NCI-H1436 treated with DMSO at 0.1 percent for 48 hours (cell line): Measurements from ENCODE around the gene USP17L10.
"Not testable (repeated sequence)": the region's sequence is repeated elsewhere in the genome, so short reads cannot be mapped to it uniquely, and the experiment has no call there.

Source experiments
- DNase-seq: peaks from one replicate; lab custom pipeline; 2025; lab: John Stamatoyannopoulos, UW

USP17L10 gene, protein sequence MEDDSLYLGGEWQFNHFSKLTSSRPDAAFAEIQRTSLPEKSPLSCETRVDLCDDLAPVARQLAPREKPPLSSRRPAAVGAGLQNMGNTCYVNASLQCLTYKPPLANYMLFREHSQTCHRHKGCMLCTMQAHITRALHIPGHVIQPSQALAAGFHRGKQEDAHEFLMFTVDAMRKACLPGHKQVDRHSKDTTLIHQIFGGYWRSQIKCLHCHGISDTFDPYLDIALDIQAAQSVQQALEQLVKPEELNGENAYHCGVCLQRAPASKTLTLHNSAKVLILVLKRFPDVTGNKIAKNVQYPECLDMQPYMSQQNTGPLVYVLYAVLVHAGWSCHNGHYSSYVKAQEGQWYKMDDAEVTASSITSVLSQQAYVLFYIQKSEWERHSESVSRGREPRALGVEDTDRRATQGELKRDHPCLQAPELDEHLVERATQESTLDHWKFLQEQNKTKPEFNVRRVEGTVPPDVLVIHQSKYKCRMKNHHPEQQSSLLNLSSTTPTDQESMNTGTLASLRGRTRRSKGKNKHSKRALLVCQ

DNA sequence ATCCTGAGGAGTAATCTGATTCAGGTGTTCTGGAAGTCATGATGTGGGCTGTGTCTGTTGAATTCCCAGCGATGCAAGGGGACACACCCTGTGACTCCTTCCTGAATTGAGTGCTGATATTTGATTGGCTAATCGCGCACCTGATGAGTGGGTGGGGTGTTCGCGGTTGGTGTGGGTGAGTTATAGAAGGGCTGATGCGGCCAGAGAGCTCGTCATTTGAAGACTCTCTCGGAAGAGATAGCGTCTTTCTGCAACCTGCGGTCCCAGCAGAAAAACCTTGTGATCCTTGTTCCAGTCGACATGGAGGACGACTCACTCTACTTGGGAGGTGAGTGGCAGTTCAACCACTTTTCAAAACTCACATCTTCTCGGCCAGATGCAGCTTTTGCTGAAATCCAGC, at the start of gene USP17L10:
TSS of gene USP17L10 (plus strand) at position 301 of the 400 bp plus-strand sequence. CDS start at position 301, 0 bp downstream.
- not testable (repeated sequence) for DNase-seq

DNA sequence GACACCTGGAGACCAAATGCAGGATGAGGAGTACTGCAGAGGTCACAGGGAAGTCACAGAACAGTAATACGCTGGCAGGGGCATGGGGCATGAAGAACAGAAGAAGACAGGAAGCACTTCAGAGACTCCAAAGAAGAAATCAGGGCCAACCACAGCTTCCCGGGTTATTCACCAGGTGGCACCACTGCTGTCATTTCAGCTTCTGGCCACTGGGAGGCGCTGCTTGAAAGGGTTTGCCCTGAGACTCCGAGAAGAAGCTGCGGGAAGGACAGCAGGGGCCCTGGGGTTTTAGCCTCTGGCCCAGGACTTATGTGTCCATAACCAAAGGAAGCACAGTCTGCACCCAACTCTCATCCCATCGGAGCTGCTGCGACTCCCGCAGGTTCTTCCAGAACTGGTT, 44.5 kb upstream of the USP17L10 start:
- DNase-seq, result not testable (repeated sequence)

DNA sequence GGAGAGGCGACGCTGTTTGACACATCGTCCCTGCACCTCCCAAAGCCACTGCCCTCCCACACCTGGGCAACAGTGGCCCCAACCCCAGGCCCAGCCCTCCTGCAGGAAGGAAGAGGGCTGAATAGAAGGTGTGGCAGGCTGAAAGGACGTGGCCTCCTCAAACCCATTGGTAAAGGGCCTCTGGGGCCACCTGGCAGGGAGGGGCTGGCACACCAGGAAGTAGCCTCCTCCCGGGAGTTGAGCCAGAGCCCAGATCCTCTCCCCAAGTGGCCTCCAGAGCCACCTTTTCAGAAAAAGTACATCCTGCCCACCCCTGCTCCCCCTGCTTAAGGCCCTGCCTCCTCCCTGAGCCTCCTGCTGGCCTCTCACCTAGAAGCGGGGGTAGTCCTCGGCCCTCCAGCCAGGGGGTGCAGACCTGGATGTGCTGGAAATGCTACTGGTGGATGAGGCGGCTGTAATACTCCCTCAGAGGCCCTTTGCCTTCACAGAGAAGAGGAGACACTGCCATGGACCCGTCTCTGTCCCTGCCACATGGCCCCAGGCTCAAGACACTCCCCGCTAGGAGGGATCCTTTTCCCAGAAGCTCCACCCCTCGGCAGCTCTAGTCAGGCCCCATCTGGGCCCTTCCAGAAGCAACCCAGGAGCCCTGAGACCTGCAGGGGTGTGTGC, 40.5 kb upstream of the USP17L10 start, which contains the start of gene FAM90A26:
TSS of gene FAM90A26 (plus strand) at position 619 of the 669 bp plus-strand sequence. CDS start 2,764 bp downstream, outside the sequence.
- not testable (repeated sequence) for DNase-seq

DNA sequence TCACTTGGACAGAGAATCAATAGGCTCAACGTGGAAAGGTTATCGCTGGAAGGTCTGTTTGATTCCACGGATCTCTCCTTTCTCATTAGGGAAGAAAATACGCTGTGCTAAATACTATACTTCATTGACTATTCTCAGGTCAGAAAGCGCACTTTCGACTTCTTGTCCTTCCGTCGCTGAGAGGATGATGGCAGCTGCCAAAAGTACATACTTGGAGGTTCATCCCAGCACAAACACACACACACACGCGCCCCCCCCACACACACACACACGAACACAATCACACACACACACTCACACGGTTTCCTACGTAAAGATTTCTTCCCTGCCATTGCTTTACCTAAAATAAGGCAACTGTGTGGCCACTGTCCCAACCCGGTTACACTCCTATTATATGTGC, 4.2 kb downstream of the USP17L10 start:
- DNase-seq, result not testable (repeated sequence)

DNA sequence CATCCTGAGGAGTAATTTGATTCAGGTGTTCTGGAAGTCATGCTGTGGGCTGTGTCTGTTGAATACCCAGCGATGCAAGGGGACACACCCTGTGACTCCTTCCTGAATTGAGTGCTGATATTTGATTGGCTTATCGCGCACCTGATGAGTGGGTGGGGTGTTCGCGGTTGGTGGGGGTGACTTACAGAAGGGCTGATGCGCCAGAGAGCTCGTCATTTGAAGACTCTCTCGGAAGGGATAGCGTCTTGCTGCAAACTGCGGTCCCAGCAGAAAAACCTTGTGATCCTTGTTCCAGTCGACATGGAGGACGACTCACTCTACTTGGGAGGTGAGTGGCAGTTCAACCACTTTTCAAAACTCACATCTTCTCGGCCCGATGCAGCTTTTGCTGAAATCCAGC, 4.6 kb downstream of the USP17L10 start, which contains the start of gene USP17L11:
TSS of gene USP17L11 (plus strand) at position 301 of the 400 bp plus-strand sequence. CDS start at position 301, 0 bp downstream.
- DNase-seq, result not testable (repeated sequence)

DNA sequence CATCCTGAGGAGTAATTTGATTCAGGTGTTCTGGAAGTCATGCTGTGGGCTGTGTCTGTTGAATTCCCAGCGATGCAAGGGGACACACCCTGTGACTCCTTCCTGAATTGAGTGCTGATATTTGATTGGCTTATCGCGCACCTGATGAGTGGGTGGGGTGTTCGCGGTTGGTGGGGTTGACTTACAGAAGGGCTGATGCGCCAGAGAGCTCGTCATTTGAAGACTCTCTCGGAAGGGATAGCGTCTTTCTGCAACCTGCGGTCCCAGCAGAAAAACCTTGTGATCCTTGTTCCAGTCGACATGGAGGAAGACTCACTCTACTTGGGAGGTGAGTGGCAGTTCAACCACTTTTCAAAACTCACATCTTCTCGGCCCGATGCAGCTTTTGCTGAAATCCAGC, 9.4 kb downstream of the USP17L10 start, which contains the start of gene USP17L12:
TSS of gene USP17L12 (plus strand) at position 301 of the 400 bp plus-strand sequence. CDS start at position 301, 0 bp downstream.
- DNase-seq, result not testable (repeated sequence)

DNA sequence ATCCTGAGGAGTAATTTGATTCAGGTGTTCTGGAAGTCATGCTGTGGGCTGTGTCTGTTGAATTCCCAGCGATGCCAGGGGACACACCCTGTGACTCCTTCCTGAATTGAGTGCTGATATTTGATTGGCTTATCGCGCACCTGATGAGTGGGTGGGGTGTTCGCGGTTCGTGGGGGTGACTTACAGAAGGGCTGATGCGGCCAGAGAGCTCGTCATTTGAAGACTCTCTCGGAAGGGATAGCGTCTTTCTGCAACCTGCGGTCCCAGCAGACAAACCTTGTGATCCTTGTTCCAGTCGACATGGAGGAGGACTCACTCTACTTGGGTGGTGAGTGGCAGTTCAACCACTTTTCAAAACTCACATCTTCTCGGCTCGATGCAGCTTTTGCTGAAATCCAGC, 14.1 kb downstream of the USP17L10 start, which contains the start of gene USP17L13:
TSS of gene USP17L13 (plus strand) at position 301 of the 400 bp plus-strand sequence. CDS start at position 301, 0 bp downstream.
- DNase-seq, result not testable (repeated sequence)

DNA sequence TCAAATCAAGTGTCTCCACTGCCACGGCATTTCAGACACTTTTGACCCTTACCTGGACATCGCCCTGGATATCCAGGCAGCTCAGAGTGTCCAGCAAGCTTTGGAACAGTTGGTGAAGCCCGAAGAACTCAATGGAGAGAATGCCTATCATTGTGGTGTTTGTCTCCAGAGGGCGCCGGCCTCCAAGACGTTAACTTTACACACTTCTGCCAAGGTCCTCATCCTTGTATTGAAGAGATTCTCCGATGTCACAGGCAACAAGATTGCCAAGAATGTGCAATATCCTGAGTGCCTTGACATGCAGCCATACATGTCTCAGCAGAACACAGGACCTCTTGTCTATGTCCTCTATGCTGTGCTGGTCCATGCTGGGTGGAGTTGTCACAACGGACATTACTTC, 19.8 kb downstream of the USP17L10 start:
- not testable (repeated sequence) for DNase-seq

DNA sequence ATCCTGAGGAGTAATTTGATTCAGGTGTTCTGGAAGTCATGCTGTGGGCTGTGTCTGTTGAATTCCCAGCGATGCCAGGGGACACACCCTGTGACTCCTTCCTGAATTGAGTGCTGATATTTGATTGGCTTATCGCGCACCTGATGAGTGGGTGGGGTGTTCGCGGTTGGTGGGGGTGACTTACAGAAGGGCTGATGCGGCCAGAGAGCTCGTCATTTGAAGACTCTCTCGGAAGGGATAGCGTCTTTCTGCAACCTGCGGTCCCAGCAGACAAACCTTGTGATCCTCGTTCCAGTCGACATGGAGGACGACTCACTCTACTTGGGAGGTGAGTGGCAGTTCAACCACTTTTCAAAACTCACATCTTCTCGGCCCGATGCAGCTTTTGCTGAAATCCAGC, 23.6 kb downstream of the USP17L10 start, which contains the start of gene USP17L15:
TSS of gene USP17L15 (plus strand) at position 301 of the 400 bp plus-strand sequence. CDS start at position 301, 0 bp downstream.
- not testable (repeated sequence) for DNase-seq

DNA sequence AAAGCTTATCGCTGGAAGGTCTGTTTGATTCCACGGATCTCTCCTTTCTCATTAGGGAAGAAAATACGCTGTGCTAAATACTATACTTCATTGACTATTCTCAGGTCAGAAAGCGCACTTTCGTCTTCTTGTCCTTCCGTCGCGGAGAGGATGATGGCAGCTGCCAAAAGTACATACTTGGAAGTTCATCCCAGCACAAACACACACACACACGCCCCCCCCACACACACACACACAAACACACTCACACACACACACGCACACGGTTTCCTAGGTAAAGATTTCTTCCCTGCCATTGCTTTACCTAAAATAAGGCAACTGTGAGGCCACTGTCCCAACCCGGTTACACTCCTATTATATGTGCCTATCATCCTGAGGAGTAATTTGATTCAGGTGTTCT, 28.0 kb downstream of the USP17L10 start:
- DNase-seq, result not testable (repeated sequence)

DNA sequence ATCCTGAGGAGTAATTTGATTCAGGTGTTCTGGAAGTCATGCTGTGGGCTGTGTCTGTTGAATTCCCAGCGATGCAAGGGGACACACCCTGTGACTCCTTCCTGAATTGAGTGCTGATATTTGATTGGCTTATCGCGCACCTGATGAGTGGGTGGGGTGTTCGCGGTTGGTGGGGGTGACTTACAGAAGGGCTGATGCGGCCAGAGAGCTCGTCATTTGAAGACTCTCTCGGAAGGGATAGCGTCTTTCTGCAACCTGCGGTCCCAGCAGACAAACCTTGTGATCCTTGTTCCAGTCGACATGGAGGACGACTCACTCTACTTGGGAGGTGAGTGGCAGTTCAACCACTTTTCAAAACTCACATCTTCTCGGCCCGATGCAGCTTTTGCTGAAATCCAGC, 33.1 kb downstream of the USP17L10 start, which contains the start of gene USP17L17:
TSS of gene USP17L17 (plus strand) at position 301 of the 400 bp plus-strand sequence. CDS start at position 301, 0 bp downstream.
- DNase-seq, result not testable (repeated sequence)

DNA sequence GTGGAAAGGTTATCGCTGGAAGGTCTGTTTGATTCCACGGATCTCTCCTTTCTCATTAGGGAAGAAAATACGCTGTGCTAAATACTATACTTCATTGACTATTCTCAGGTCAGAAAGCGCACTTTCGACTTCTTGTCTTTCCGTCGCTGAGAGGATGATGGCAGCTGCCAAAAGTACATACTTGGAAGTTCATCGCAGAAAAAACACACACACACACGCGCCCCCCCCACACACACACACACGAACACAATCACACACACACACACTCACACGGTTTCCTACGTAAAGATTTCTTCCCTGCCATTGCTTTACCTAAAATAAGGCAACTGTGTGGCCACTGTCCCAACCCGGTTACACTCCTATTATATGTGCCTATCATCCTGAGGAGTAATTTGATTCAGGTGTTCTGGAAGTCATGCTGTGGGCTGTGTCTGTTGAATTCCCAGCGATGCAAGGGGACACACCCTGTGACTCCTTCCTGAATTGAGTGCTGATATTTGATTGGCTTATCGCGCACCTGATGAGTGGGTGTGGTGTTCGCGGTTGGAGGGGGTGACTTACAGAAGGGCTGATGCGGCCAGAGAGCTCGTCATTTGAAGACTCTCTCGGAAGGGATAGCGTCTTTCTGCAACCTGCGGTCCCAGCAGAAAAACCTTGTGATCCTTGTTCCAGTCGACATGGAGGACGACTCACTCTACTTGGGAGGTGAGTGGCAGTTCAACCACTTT, 37.7 kb downstream of the USP17L10 start, which contains the start of gene USP17L18:
TSS of gene USP17L18 (plus strand) at position 678 of the 728 bp plus-strand sequence. CDS start at position 678, 0 bp downstream.
- DNase-seq, result not testable (repeated sequence)

DNA sequence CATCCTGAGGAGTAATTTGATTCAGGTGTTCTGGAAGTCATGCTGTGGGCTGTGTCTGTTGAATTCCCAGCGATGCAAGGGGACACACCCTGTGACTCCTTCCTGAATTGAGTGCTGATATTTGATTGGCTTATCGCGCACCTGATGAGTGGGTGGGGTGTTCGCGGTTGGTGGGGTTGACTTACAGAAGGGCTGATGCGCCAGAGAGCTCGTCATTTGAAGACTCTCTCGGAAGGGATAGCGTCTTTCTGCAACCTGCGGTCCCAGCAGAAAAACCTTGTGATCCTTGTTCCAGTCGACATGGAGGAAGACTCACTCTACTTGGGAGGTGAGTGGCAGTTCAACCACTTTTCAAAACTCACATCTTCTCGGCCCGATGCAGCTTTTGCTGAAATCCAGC, 42.6 kb downstream of the USP17L10 start, which contains the start of gene USP17L19:
TSS of gene USP17L19 (plus strand) at position 301 of the 400 bp plus-strand sequence. CDS start at position 301, 0 bp downstream.
- not testable (repeated sequence) for DNase-seq

DNA sequence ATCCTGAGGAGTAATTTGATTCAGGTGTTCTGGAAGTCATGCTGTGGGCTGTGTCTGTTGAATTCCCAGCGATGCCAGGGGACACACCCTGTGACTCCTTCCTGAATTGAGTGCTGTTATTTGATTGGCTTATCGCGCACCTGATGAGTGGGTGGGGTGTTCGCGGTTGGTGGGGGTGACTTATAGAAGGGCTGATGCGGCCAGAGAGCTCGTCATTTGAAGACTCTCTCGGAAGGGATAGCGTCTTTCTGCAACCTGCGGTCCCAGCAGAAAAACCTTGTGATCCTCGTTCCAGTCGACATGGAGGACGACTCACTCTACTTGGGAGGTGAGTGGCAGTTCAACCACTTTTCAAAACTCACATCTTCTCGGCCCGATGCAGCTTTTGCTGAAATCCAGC, 47.4 kb downstream of the USP17L10 start, which contains the start of gene USP17L20:
TSS of gene USP17L20 (plus strand) at position 301 of the 400 bp plus-strand sequence. CDS start at position 301, 0 bp downstream.
- DNase-seq, result not testable (repeated sequence)
